ENCODE results near the gene LILRB4.
"Not testable (repeated sequence)": the region's sequence is repeated elsewhere in the genome, so short reads cannot be mapped to it uniquely, and the experiment has no call there.

The LILRB4 gene

GRCh38 chr19:54616821-54617560, 45.8 kb upstream of the LILRB4 start:
- Histone ChIP-seq H3F3A (ENCODE audit: insufficient read depth) (no peaks in the 10 kb centered on the region), H3K9me3 (ENCODE audit: insufficient read depth, low read length) (no peaks in the 10 kb centered on the region), H3K4me3 (ENCODE audit: insufficient read depth, low read length, poor library complexity, severe bottlenecking) (no peak overlapping the region), H3K79me2 (ENCODE audit: insufficient read depth, low read length) (no peaks in the 10 kb centered on the region), H3K27ac (ENCODE audit: low read depth, low read length) (no peak overlapping the region), H3K36me3 (ENCODE audit: low read length) (no peaks in the 10 kb centered on the region), H3K27me3 (ENCODE audit: low read length) (no peaks in the 10 kb centered on the region), H3K4me2 (ENCODE audit: low read depth, low read length, poor library complexity, severe bottlenecking) (no peak overlapping the region), H2AFZ (ENCODE audit: low read depth, low read length, severe bottlenecking) (no peak overlapping the region), H3K9me2 (replicated peaks; ENCODE audit: insufficient read depth, low read length) (no peaks in the 10 kb centered on the region), H4K20me1 (ENCODE audit: low read depth, low read length) (no peaks in the 10 kb centered on the region), H3K9ac (ENCODE audit: low read length) (no peak overlapping the region)
- no peak for TF ChIP-seq CTCF (IDR thresholded peaks at IDR 0.05; ENCODE audit: insufficient read depth, low read length, poor library complexity, severe bottlenecking)
- no peak for TF ChIP-seq EZH2phosphoT487 (conservative IDR thresholded peaks at IDR 0.05; ENCODE audit: low read length)

DNA sequence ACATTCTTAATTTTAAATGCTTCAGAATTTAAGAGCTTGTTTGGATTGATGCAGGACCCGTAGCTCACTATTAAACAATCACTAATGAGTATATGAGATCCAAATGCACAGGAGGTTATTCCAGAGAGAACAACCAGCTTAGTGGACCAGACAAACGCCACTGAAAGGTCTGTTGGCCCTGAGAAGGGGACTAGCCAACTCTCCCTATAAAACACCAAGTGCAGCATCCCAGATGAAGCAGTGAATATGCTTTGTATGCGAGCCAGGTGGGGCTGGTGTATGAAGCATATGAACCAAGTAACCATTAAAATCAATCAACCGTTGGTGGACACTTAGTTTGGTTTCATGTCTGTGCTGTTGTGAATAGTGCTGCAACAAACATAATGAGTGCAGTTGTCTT, 42.3 kb upstream of the LILRB4 start:
- Histone ChIP-seq H3F3A (ENCODE audit: insufficient read depth) (no peaks in the 10 kb centered on the region), H3K9ac (ENCODE audit: low read length) (no peak overlapping the region), H2AFZ (ENCODE audit: low read depth, low read length, severe bottlenecking) (no peak overlapping the region), H3K27me3 (ENCODE audit: low read length) (no peaks in the 10 kb centered on the region), H3K36me3 (ENCODE audit: low read length) (no peaks in the 10 kb centered on the region), H3K4me3 (ENCODE audit: insufficient read depth, low read length, poor library complexity, severe bottlenecking) (no peak overlapping the region), H4K20me1 (ENCODE audit: low read depth, low read length) (no peaks in the 10 kb centered on the region), H3K27ac (ENCODE audit: low read depth, low read length) (no peak overlapping the region), H3K79me2 (ENCODE audit: insufficient read depth, low read length) (no peaks in the 10 kb centered on the region), H3K9me2 (replicated peaks; ENCODE audit: insufficient read depth, low read length) (no peaks in the 10 kb centered on the region), H3K9me3 (ENCODE audit: insufficient read depth, low read length) (no peaks in the 10 kb centered on the region), H3K4me2 (ENCODE audit: low read depth, low read length, poor library complexity, severe bottlenecking) (no peak overlapping the region)
- TF ChIP-seq EZH2phosphoT487 (conservative IDR thresholded peaks at IDR 0.05; ENCODE audit: low read length) (no peak), CTCF (IDR thresholded peaks at IDR 0.05; ENCODE audit: insufficient read depth, low read length, poor library complexity, severe bottlenecking) (no peak)

DNA sequence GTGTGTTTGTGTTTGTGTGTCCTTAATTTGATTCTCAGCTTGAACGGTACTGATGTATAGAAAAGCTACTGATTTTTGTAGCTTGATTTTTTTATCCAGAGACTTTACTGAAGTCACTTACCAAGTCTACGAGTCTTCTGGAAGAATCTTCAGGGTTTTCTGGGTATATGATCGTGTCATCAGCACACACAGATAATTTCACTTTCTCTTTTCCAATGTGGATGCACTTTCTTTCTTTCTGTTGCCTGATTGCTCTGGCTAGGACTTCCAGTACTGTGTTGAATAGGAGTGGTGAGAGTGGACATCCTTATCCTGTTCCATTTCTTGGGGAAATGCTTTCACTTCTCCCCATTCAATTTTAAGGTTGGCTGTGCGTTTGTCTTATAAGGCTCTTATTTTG, 40.4 kb upstream of the LILRB4 start:
- no peak overlapping the region for H3K9ac ChIP-seq (ENCODE audit: low read length)
- H3K27ac ChIP-seq (ENCODE audit: low read depth, low read length), result no peak overlapping the region
- no peak overlapping the region for H3K4me3 ChIP-seq (ENCODE audit: insufficient read depth, low read length, poor library complexity, severe bottlenecking)
- no peak for TF ChIP-seq CTCF (IDR thresholded peaks at IDR 0.05; ENCODE audit: insufficient read depth, low read length, poor library complexity, severe bottlenecking)
- no peak for TF ChIP-seq EZH2phosphoT487 (conservative IDR thresholded peaks at IDR 0.05; ENCODE audit: low read length)
- H3K9me3 ChIP-seq (ENCODE audit: insufficient read depth, low read length), result no peaks in the 10 kb centered on the region
- H3K79me2 ChIP-seq (ENCODE audit: insufficient read depth, low read length), result no peaks in the 10 kb centered on the region
- no peaks in the 10 kb centered on the region for H3F3A ChIP-seq (ENCODE audit: insufficient read depth)
- H2AFZ ChIP-seq (ENCODE audit: low read depth, low read length, severe bottlenecking), result no peak overlapping the region
- no peaks in the 10 kb centered on the region for H4K20me1 ChIP-seq (ENCODE audit: low read depth, low read length)
- H3K36me3 ChIP-seq (ENCODE audit: low read length), result no peaks in the 10 kb centered on the region
- no peak overlapping the region for H3K4me2 ChIP-seq (ENCODE audit: low read depth, low read length, poor library complexity, severe bottlenecking)
- H3K27me3 ChIP-seq (ENCODE audit: low read length), result no peaks in the 10 kb centered on the region
- H3K9me2 ChIP-seq (replicated peaks; ENCODE audit: insufficient read depth, low read length), result no peaks in the 10 kb centered on the region

GRCh38 chr19:54624234-54624633, 38.6 kb upstream of the LILRB4 start:
- not testable (repeated sequence) for H3K4me2 ChIP-seq (ENCODE audit: low read depth, low read length, poor library complexity, severe bottlenecking)

GRCh38 chr19:54624934-54625730, 37.7 kb upstream of the LILRB4 start:
- H3K36me3 ChIP-seq (ENCODE audit: low read length); H3K27ac ChIP-seq (ENCODE audit: low read depth, low read length); H3K9me2 ChIP-seq (replicated peaks; ENCODE audit: insufficient read depth, low read length); H3K4me3 ChIP-seq (ENCODE audit: insufficient read depth, low read length, poor library complexity, severe bottlenecking); H3K79me2 ChIP-seq (ENCODE audit: insufficient read depth, low read length); H3F3A ChIP-seq (ENCODE audit: insufficient read depth); H4K20me1 ChIP-seq (ENCODE audit: low read depth, low read length); H3K9me3 ChIP-seq (ENCODE audit: insufficient read depth, low read length); H3K4me2 ChIP-seq (ENCODE audit: low read depth, low read length, poor library complexity, severe bottlenecking); H2AFZ ChIP-seq (ENCODE audit: low read depth, low read length, severe bottlenecking); H3K9ac ChIP-seq (ENCODE audit: low read length); H3K27me3 ChIP-seq (ENCODE audit: low read length): not testable (repeated sequence)

More at GRCh38 chr19:54624234-54624633, 38.6 kb upstream of the LILRB4 start:
- H3K79me2 ChIP-seq (ENCODE audit: insufficient read depth, low read length); H3K9me2 ChIP-seq (replicated peaks; ENCODE audit: insufficient read depth, low read length); H3K27ac ChIP-seq (ENCODE audit: low read depth, low read length); H4K20me1 ChIP-seq (ENCODE audit: low read depth, low read length); H3K36me3 ChIP-seq (ENCODE audit: low read length); H3K4me3 ChIP-seq (ENCODE audit: insufficient read depth, low read length, poor library complexity, severe bottlenecking); H3K9ac ChIP-seq (ENCODE audit: low read length); H3K27me3 ChIP-seq (ENCODE audit: low read length); H3K9me3 ChIP-seq (ENCODE audit: insufficient read depth, low read length); H2AFZ ChIP-seq (ENCODE audit: low read depth, low read length, severe bottlenecking); H3F3A ChIP-seq (ENCODE audit: insufficient read depth): not testable (repeated sequence)
